DMS153 (cell line): Measurements from ENCODE around the gene RNF208.

ENCODE experiments used
- DNase-seq: peaks from one replicate; lab custom pipeline; 2025; lab: John Stamatoyannopoulos, UW

Gene RNF208

DNA sequence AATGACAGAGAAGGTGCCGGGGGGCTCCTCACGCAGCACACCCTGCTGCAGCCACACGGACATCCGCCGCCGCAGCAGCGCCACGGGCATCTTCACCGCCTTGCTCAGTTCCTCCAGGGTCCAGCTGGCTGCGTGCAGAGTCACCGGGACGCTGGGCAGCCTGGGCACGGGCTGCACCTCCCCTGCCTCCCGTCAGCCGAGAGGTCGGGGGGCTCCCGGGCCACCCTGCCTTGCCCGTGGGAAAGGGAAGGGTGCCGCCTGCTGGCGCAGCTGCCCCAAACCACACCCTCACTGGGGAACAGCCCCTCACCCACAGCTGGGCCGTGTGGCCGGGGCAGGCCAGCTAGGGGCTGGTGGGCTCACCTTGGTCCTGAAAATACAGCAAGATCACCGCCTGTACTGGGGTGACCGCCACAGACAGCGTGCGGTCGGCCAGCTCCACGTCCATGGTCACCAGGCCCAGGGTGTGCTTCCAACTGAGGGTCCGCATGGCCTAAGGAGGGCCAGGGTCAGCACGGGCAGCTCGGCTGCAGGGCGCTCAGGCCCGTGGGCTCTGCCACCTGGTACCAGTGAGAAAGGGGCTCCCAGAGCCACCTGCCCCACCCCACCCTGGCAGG is 46.6 kb downstream of the RNF208 start:
- no peak for DNase-seq

GRCh38 chr9:137174722-137175293 is 47.2 kb downstream of the RNF208 start:
- DNase-seq, result no peak

DNA sequence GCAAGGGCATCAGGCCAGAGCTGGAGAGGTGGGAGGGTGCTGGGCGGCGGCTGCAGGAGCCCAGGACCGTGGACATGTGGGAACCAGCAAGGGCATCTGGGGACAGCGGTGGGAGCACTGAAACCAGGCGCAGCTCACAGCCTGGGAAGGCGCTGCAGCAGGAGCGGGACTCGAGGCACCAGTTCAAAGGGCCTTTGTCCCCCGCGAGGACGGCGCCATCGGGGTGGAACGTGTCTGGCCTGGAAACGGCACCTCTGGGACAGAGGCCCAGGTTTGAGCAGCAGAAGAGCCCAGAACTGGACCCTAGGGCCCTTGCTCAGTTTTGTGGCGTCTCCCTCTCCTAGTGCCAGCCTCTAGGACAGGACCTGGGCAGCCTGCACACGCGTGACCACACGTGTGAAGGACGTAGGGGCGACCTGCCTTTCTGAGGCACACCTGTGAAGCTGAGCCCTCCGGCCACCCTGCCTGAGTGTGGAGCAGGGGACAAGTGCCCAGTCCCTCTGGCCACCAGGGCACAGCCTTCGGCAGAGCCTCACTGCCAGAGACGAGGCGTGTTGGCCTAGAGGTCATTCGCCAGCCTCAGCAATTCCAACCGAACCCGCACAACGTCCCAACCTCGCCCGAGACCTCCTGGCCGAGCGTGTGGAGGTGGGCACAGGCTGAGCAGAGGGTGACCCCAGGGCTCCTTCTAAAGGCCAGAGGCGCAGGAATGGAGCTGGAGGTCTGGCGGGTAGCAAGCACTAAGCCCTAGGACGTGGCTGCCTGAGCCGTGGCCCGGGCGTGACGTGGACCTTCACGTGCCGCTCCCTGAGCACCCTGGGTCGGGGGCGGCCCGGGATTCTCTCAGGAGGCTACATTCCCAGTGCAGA is 48.0 kb downstream of the RNF208 start:
- DNase-seq, result no peak

DNA sequence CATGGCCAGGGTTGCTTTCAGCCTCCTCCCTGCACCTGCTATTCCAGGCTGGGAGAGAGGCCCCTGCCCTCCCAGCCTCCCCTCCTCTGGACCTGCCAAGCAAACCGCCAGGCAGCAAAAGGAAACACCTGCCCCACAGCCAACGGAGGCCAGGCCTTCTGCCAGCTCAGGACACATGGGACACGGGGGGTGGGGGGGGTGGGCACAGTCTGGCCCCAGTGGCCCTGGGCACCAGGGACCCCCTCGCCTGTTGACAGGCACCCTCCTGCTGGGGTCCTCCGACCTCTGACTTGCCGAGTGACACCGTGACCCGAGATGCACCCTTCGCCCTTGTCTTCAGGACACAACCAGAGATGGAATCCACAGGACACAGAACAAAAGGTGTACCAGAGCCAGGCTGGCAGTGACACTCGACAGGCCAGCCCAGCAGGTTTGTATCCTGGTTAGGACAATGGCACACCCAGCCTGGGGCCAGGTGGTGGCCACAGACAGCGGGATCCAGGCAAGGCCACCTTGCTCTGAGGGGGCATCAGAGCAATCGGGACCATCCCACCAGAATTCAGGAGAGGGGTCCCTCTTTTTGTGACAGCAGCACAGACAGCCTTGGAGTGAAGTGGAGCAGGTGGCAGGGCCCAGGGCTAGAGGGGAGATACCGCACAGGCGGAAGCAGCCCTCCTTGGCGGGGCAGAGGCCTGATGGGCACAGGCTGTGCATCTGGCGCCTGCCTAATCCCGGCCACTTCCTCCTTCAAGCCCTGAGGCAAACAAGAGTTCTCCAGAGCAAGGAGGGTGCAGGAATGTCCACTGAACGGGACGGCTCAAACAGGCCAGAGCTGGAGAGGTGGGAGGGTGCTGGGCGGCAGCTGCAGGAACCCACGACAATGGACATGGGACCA is 48.9 kb downstream of the RNF208 start:
- DNase-seq, result no peak

GRCh38 chr9:137171149-137171900 is 50.7 kb downstream of the RNF208 start:
- no peak for DNase-seq

DNA sequence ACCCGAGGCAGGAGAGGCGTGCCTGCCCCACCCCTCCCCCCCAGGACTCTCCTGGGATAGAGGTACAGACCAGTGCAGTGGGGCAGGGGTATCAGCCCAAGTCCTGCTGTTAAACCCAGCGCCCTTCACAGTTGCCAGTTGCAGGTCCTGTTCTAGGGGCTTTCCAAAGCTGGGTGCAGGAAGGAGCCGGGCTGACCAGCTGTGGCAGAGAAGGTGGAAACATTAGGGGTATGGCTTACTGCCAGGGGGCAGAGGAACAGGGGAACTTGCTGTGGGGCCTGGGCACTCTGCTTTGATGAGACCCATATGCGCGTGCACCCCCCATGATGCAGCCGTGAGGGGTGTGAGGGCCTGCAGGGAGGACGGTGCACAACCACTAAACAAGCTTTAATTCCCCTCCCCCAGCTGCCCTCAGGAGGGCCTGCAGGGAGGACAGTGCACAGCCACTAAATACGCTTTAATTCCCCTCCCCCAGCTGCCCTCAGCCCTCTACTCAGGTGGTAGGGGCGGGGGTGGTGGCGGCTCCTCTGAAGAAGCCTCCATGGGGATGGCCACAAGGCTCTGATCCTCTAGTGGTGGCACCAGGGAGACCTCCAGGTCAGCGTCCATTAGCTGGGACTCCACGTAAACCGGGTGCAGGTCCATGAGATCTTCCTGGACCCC is 51.4 kb downstream of the RNF208 start:
- DNase-seq, result no peak
